Activated naive CD8-positive, alpha-beta T cell treated with anti-CD3 and anti-CD28 coated beads, Interleukin-2, amount 50 U/mL, for 24 hours (primary cell): Measurements from ENCODE around the gene KIF3B.
"Not testable (repeated sequence)": the region's sequence is repeated elsewhere in the genome, so short reads cannot be mapped to it uniquely, and the experiment has no call there.

Experiments used
- ATAC-seq: fragments of 150-1000 bp; cut with Tn5 transposase; one replicate; pipeline ENCODE4 v1.10.0; 2021
- DNase-seq: peaks from one replicate; pipeline ENCODE4 v3.0.0; 2021
- H3K27ac Mint-ChIP-seq: one replicate; pipeline ENCODE4 v1.8.0; 2021; ENCODE audit warnings: mild to moderate bottlenecking, mixed read lengths
- H3K27me3 Mint-ChIP-seq: one replicate; pipeline ENCODE4 v1.8.0; 2021; ENCODE audit warnings: mixed read lengths
- H3K36me3 Mint-ChIP-seq: one replicate; pipeline ENCODE4 v1.8.0; 2021; ENCODE audit warnings: low read depth, mixed read lengths
- H3K4me1 Mint-ChIP-seq: one replicate; pipeline ENCODE4 v1.8.0; 2021; ENCODE audit warnings: mixed read lengths
- H3K4me3 Mint-ChIP-seq: one replicate; pipeline ENCODE4 v1.8.0; 2021; ENCODE audit warnings: mild to moderate bottlenecking, moderate library complexity, mixed read lengths
- H3K9me3 Mint-ChIP-seq: one replicate; pipeline ENCODE4 v1.8.0; 2021; ENCODE audit warnings: mixed read lengths

The KIF3B gene

DNA sequence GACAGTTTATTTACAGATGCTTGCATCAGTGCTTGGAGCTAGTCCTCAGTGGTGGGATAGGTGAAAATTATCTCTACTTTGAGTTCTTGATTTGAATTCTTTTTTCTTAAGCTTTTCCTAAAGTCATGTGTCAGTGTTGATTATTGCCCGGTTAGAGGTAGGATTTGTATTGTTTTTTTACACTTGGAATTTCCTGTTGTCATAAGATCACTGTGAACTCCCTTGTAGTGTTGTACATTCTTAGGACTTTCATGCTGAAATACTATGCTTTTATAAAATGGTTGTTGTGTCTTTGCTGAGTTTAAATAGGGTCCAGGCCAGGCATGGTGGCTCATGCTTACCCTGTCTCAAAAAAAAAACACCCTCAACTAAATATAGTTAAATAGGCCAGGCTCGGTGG is 101.0 kb downstream of the KIF3B start:
- Mint-ChIP-seq H3K27me3 (no peaks in the 10 kb centered on the region), H3K36me3 (peaks cover 25% of the 10 kb centered on the region), H3K4me3 (no peak overlapping the region), H3K4me1 (peaks cover 8% of the 10 kb centered on the region), H3K27ac (peak overlapping the region; percentile 12), H3K9me3 (no peaks in the 10 kb centered on the region)
- DNase-seq (no peak), ATAC-seq (no peak)

DNA sequence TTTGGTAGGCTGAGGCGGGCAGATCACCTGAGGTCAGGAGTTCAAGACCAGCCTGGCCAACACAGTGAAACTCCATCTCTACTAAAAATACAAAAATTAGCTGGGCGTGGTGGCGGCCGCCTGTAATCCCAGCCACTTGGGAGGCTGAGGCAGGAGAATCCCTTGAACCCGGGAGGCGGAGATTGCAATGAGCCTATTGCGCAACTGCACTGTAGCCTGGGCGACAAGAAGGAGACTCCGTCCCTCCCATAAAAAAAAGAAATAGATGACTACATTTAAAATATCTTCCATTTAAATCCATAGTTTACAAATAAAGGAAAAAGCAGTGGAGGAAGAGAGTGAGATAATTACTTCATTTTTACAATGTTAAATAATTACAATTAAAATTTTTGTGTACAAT is 102.6 kb downstream of the KIF3B start:
- H3K9me3 Mint-ChIP-seq, H3K27me3 Mint-ChIP-seq, H3K4me3 Mint-ChIP-seq, ATAC-seq, H3K27ac Mint-ChIP-seq, DNase-seq: not testable (repeated sequence)
- H3K4me1 Mint-ChIP-seq, result peaks cover 22% of the 10 kb centered on the region
- peaks cover 29% of the 10 kb centered on the region for H3K36me3 Mint-ChIP-seq

DNA sequence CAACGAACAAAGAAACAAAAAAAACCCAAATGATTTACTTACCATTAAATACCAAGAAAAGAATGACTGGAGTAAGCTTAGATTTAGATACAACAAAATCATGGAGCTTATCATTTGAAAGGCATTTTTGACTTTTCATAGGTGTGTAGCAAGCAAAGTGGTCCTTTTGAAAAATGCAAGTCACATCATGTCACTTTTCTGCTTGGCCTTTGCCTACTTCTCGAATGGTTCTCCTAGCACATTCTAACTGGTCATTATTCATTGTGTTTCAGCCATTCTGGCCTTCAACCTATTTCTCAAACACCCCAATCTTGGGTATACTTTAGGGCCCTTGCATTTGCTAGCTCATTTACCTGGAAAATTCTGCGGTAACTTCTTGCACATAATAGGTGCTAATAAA is 103.3 kb downstream of the KIF3B start:
- Mint-ChIP-seq H3K27me3 (no peaks in the 10 kb centered on the region), H3K27ac (no peak overlapping the region), H3K9me3 (no peaks in the 10 kb centered on the region), H3K4me1 (peaks cover 28% of the 10 kb centered on the region), H3K4me3 (no peak overlapping the region), H3K36me3 (peaks cover 33% of the 10 kb centered on the region)
- DNase-seq (no peak), ATAC-seq (no peak)

- H3K27ac Mint-ChIP-seq, result no peak overlapping the region
- no peaks in the 10 kb centered on the region for H3K9me3 Mint-ChIP-seq
These were observed 104.9 kb downstream of the KIF3B start for GRCh38 chr20:32382102-32382950.

DNA sequence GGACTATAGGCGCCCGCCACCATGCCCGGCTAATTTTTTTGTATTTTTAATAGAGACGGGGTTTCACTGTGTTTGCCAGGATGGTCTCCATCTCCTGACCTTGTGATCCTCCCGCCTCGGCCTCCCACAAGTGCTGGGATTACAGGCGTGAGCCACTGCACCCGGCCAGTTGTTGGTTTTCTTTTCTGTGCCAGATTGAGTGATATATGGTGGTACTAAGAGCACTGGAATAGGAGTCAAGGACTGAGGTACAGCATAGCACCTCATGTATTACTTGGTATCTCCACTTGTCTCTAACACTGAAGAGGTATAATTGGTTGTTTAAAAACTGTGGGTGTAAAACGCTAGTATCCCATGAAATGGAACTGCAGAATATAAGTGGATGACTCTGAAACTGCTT is 106.0 kb downstream of the KIF3B start:
- not testable (repeated sequence) for DNase-seq, H3K27ac Mint-ChIP-seq, H3K27me3 Mint-ChIP-seq, H3K9me3 Mint-ChIP-seq, H3K4me3 Mint-ChIP-seq, ATAC-seq
- peaks cover 34% of the 10 kb centered on the region for H3K36me3 Mint-ChIP-seq
- peaks cover 50% of the 10 kb centered on the region for H3K4me1 Mint-ChIP-seq

More at GRCh38 chr20:32382102-32382950, 104.9 kb downstream of the KIF3B start:
- H3K4me1 Mint-ChIP-seq, result peaks cover 43% of the 10 kb centered on the region
- H3K36me3 Mint-ChIP-seq, result peaks cover 34% of the 10 kb centered on the region
- H3K4me3 Mint-ChIP-seq, result no peak overlapping the region
- DNase-seq (no peak), ATAC-seq (no peak)
- no peaks in the 10 kb centered on the region for H3K27me3 Mint-ChIP-seq
